ENCODE measurements around the gene TEX26.

Gene TEX26

DNA sequence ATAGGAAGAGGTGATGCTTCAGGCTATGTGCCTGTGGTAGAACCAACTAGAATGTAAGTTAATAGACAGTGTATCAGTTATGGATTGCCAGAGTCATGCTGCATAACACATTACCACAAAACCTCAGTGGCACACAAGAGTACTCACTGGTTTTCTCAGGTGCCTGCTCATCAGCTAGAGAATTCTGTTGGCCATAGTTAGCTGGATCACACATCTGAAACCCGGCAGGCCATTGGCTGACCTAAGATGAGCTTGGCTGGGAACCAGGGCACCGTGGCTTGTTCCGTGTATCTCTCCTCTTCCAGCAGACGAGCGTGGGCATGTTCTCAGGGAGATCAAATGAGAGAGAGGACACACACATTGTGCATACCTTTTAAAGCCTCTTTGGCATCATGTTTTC lies 76.7 kb downstream of the TEX26 start:
- Histone ChIP-seq H3K4me3 (ENCODE audit: insufficient read depth, low read depth, low read length, poor library complexity, severe bottlenecking) (no peak overlapping the region), H3K36me3 (ENCODE audit: control insufficient read depth, insufficient read depth, low read length) (no peaks in the 10 kb centered on the region), H3K9me3 (ENCODE audit: control insufficient read depth, low read length) (no peaks in the 10 kb centered on the region), H3K27ac (ENCODE audit: insufficient read depth, low read length, poor library complexity, severe bottlenecking) (no peak overlapping the region), H3K4me1 (ENCODE audit: control insufficient read depth, insufficient read depth, low read length, poor library complexity, severe bottlenecking) (no peaks in the 10 kb centered on the region), H3K27me3 (replicated peaks; ENCODE audit: control insufficient read depth, insufficient read depth, low read length, poor library complexity, severe bottlenecking) (peaks cover 2% of the 10 kb centered on the region)
- DNase-seq, result no peak

DNA sequence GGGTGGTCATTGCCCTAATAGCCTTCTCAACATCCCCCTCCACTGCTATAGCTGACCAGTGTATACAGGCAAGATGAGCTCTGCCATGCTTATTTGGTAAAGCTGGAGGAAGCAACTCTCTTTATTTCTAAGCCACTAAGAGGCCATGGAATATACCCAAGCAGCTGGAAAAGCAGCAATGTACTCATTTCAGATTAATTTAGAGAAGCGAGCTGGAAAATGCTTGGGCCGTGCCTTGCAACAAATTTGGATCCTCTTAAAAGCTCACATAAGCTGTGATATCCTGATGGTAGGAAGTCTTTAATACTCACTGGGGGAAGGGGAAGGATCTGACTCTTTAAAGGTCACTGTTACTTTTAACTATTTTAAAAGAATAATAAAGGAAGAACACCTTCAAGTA lies 77.8 kb downstream of the TEX26 start:
- Histone ChIP-seq H3K27ac (ENCODE audit: insufficient read depth, low read length, poor library complexity, severe bottlenecking) (no peak overlapping the region), H3K27me3 (replicated peaks; ENCODE audit: control insufficient read depth, insufficient read depth, low read length, poor library complexity, severe bottlenecking) (peaks cover 2% of the 10 kb centered on the region)
- no peak for DNase-seq

DNA sequence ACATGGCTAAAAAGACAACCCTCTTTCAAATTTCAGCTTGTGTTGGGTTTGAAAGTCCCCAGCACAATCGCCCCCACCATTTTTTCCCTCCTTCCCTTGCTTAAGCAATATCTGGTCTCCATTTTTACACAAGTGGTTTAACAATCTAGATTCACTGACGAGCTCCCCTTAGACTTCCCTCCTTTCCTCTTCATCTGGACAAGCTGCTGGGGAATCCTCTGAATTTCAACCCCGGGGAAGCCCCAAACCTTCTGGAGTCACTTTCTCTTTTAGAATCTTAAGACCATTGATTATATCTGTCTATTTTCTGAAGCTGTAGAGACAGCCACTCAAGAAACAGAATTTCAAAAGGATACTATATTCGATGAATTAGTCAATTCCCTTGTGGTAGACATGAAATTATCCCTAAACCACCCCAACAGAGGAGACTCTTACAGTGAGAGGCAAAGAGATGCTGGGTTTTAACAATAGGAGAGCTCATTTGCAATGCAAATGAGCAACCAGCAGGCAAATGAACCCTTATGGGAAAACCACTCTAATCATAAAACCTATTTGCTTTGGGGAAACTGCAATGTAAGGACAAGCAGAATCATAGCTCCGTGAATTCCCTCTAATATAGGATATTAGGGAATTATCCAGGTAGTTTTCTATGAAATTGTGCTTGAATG lies 78.9 kb downstream of the TEX26 start:
- H3K9me3 ChIP-seq (ENCODE audit: control insufficient read depth, low read length), result no peaks in the 10 kb centered on the region
- DNase-seq, result no peak
- H3K27me3 ChIP-seq (replicated peaks; ENCODE audit: control insufficient read depth, insufficient read depth, low read length, poor library complexity, severe bottlenecking), result peaks cover 2% of the 10 kb centered on the region
- no peak overlapping the region for H3K4me3 ChIP-seq (ENCODE audit: insufficient read depth, low read depth, low read length, poor library complexity, severe bottlenecking)
- no peaks in the 10 kb centered on the region for H3K4me1 ChIP-seq (ENCODE audit: control insufficient read depth, insufficient read depth, low read length, poor library complexity, severe bottlenecking)
- H3K27ac ChIP-seq (ENCODE audit: insufficient read depth, low read length, poor library complexity, severe bottlenecking), result no peak overlapping the region
- H3K36me3 ChIP-seq (ENCODE audit: control insufficient read depth, insufficient read depth, low read length), result no peaks in the 10 kb centered on the region

More for the DNA sequence above, 77.8 kb downstream of the TEX26 start:
- H3K4me1 ChIP-seq (ENCODE audit: control insufficient read depth, insufficient read depth, low read length, poor library complexity, severe bottlenecking), result no peaks in the 10 kb centered on the region
- H3K36me3 ChIP-seq (ENCODE audit: control insufficient read depth, insufficient read depth, low read length), result no peaks in the 10 kb centered on the region
- no peaks in the 10 kb centered on the region for H3K9me3 ChIP-seq (ENCODE audit: control insufficient read depth, low read length)
- H3K4me3 ChIP-seq (ENCODE audit: insufficient read depth, low read depth, low read length, poor library complexity, severe bottlenecking), result no peak overlapping the region

GRCh38 chr13:31011901-31012654 lies 79.6 kb downstream of the TEX26 start:
- H3K9me3 ChIP-seq (ENCODE audit: control insufficient read depth, low read length), result no peaks in the 10 kb centered on the region
- no peaks in the 10 kb centered on the region for H3K36me3 ChIP-seq (ENCODE audit: control insufficient read depth, insufficient read depth, low read length)
- no peak overlapping the region for H3K27ac ChIP-seq (ENCODE audit: insufficient read depth, low read length, poor library complexity, severe bottlenecking)
- no peak for DNase-seq
- peaks cover 2% of the 10 kb centered on the region for H3K27me3 ChIP-seq (replicated peaks; ENCODE audit: control insufficient read depth, insufficient read depth, low read length, poor library complexity, severe bottlenecking)
- no peaks in the 10 kb centered on the region for H3K4me1 ChIP-seq (ENCODE audit: control insufficient read depth, insufficient read depth, low read length, poor library complexity, severe bottlenecking)
- no peak overlapping the region for H3K4me3 ChIP-seq (ENCODE audit: insufficient read depth, low read depth, low read length, poor library complexity, severe bottlenecking)

- Histone ChIP-seq H3K27ac (ENCODE audit: insufficient read depth, low read length, poor library complexity, severe bottlenecking) (no peak overlapping the region), H3K36me3 (ENCODE audit: control insufficient read depth, insufficient read depth, low read length) (no peaks in the 10 kb centered on the region), H3K4me3 (ENCODE audit: insufficient read depth, low read depth, low read length, poor library complexity, severe bottlenecking) (no peak overlapping the region), H3K9me3 (ENCODE audit: control insufficient read depth, low read length) (no peaks in the 10 kb centered on the region), H3K4me1 (ENCODE audit: control insufficient read depth, insufficient read depth, low read length, poor library complexity, severe bottlenecking) (no peaks in the 10 kb centered on the region), H3K27me3 (replicated peaks; ENCODE audit: control insufficient read depth, insufficient read depth, low read length, poor library complexity, severe bottlenecking) (peaks cover 2% of the 10 kb centered on the region)
- no peak for DNase-seq
These were observed 80.2 kb downstream of the TEX26 start for GRCh38 chr13:31012655-31013024.

DNA sequence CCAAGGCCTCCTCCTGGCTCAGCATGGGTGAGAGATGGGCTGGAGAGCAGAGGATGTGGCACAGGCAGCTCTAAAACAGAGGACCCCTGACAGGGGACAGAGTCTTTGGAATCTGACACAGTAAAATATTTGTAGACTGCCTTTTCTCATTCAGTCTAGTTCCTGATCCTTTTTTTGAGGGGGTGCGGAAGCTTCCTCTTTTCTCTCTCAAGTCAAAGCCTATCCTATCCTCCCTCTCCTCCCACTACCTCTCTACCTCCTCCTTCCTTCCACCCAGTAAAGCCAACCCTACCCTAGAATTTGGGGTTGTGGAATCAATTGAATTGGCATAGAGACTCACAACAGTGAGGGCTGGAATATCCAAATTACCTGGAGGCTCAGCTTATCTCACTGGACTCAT lies 82.0 kb downstream of the TEX26 start:
- Histone ChIP-seq H3K36me3 (ENCODE audit: control insufficient read depth, insufficient read depth, low read length) (no peaks in the 10 kb centered on the region), H3K9me3 (ENCODE audit: control insufficient read depth, low read length) (no peaks in the 10 kb centered on the region), H3K27me3 (replicated peaks; ENCODE audit: control insufficient read depth, insufficient read depth, low read length, poor library complexity, severe bottlenecking) (peaks cover 2% of the 10 kb centered on the region), H3K4me1 (ENCODE audit: control insufficient read depth, insufficient read depth, low read length, poor library complexity, severe bottlenecking) (no peaks in the 10 kb centered on the region), H3K27ac (ENCODE audit: insufficient read depth, low read length, poor library complexity, severe bottlenecking) (no peak overlapping the region), H3K4me3 (ENCODE audit: insufficient read depth, low read depth, low read length, poor library complexity, severe bottlenecking) (no peak overlapping the region)
- DNase-seq, result no peak

DNA sequence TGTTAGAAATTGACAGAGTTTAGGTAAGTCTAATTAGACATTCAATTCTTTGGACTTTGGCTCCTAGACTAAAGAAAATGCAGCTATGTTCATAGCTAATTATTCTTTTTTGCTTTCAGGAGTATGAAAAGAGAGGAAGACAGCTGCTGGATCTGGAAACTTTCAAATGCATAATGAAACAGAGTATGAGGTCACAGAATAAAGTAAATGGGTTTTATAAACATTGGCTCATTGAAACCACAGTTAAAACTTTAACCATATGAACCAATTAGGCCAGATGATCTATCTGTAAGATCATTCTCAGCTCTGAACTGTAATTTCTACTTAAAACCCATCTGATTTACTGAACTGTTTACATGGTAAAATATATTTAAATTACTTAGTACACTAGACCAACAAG lies 82.7 kb downstream of the TEX26 start:
- no peak overlapping the region for H3K27ac ChIP-seq (ENCODE audit: insufficient read depth, low read length, poor library complexity, severe bottlenecking)

GRCh38 chr13:31016342-31017325 lies 84.2 kb downstream of the TEX26 start:
- Histone ChIP-seq H3K36me3 (ENCODE audit: control insufficient read depth, insufficient read depth, low read length) (no peaks in the 10 kb centered on the region), H3K27me3 (replicated peaks; ENCODE audit: control insufficient read depth, insufficient read depth, low read length, poor library complexity, severe bottlenecking) (no peaks in the 10 kb centered on the region), H3K9me3 (ENCODE audit: control insufficient read depth, low read length) (no peaks in the 10 kb centered on the region), H3K4me1 (ENCODE audit: control insufficient read depth, insufficient read depth, low read length, poor library complexity, severe bottlenecking) (no peaks in the 10 kb centered on the region), H3K4me3 (ENCODE audit: insufficient read depth, low read depth, low read length, poor library complexity, severe bottlenecking) (no peak overlapping the region), H3K27ac (ENCODE audit: insufficient read depth, low read length, poor library complexity, severe bottlenecking) (no peak overlapping the region)
- DNase-seq, result no peak

More for the DNA sequence above, 82.7 kb downstream of the TEX26 start:
- H3K36me3 ChIP-seq (ENCODE audit: control insufficient read depth, insufficient read depth, low read length), result no peaks in the 10 kb centered on the region
- H3K27me3 ChIP-seq (replicated peaks; ENCODE audit: control insufficient read depth, insufficient read depth, low read length, poor library complexity, severe bottlenecking), result peaks cover 2% of the 10 kb centered on the region
- H3K4me3 ChIP-seq (ENCODE audit: insufficient read depth, low read depth, low read length, poor library complexity, severe bottlenecking), result no peak overlapping the region
- H3K4me1 ChIP-seq (ENCODE audit: control insufficient read depth, insufficient read depth, low read length, poor library complexity, severe bottlenecking), result no peaks in the 10 kb centered on the region
- DNase-seq, result no peak
- no peaks in the 10 kb centered on the region for H3K9me3 ChIP-seq (ENCODE audit: control insufficient read depth, low read length)

GRCh38 chr13:31018511-31018910 lies 86.1 kb downstream of the TEX26 start:
- Histone ChIP-seq H3K9me3 (ENCODE audit: control insufficient read depth, low read length) (no peaks in the 10 kb centered on the region), H3K4me3 (ENCODE audit: insufficient read depth, low read depth, low read length, poor library complexity, severe bottlenecking) (no peak overlapping the region), H3K4me1 (ENCODE audit: control insufficient read depth, insufficient read depth, low read length, poor library complexity, severe bottlenecking) (no peaks in the 10 kb centered on the region), H3K27me3 (replicated peaks; ENCODE audit: control insufficient read depth, insufficient read depth, low read length, poor library complexity, severe bottlenecking) (no peaks in the 10 kb centered on the region), H3K27ac (ENCODE audit: insufficient read depth, low read length, poor library complexity, severe bottlenecking) (no peak overlapping the region), H3K36me3 (ENCODE audit: control insufficient read depth, insufficient read depth, low read length) (no peaks in the 10 kb centered on the region)
- DNase-seq, result no peak
